ENCODE results near the gene SYNJ1. TPM values are rescaled to one million over a fixed set of nuclear protein-coding genes. Genes with fewer than 3 reads are reported as not detected.

The SYNJ1 gene
- total and polyA plus RNA-seq, 9 of the 15 experiments (the other 6 are each of a cell fraction or from before 2014, with no cell fraction given), result 2.4 to 10.6 (median 5.6) TPM

DNA sequence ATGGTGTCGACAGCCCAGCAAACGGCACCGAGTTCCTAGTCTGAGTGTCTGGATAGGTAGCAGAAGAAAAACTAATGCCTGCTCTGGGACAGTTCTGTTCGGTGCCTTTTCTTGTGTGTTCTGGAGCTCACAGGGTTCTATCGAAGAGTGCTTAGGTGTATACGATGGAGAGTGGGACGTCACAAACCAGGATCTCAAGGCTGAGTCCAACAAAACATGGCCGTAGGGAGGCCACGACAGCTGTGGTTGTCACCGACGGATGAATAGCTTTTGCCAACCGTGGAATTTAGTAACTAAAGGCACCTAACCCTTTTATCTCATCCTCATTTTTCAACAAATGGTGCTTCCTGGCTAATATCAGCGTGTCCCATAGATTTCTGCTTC lies 635 bp upstream of the SYNJ1 start (continued):
- TF ChIP-seq BCLAF1 (IDR thresholded peaks at IDR 0.05; ENCODE audit: borderline replicate concordance in 1 of 2, control insufficient read depth in 1 of 2, low read depth in 2 of 2, low read length in 1 of 2) (no peak), ARHGAP35 (IDR thresholded peaks at IDR 0.05; ENCODE audit: partially characterized antibody) (no peak), CBFA2T3 (IDR thresholded peaks at IDR 0.05) (no peak), RBM15 (IDR thresholded peaks at IDR 0.05; ENCODE audit: insufficient read depth, low read length) (no peak), POLR2B (IDR thresholded peaks at IDR 0.05; ENCODE audit: low read depth, partially characterized antibody) (no peak), USF1 (CRISPR knock-in tag; IDR thresholded peaks at IDR 0.05) (no peak), PHF21A (IDR thresholded peaks at IDR 0.05; ENCODE audit: borderline replicate concordance, low read depth) (no peak), CBFA2T2 (conservative IDR thresholded peaks at IDR 0.05) (no peak)
- TF ChIP-seq, protein P1, sequence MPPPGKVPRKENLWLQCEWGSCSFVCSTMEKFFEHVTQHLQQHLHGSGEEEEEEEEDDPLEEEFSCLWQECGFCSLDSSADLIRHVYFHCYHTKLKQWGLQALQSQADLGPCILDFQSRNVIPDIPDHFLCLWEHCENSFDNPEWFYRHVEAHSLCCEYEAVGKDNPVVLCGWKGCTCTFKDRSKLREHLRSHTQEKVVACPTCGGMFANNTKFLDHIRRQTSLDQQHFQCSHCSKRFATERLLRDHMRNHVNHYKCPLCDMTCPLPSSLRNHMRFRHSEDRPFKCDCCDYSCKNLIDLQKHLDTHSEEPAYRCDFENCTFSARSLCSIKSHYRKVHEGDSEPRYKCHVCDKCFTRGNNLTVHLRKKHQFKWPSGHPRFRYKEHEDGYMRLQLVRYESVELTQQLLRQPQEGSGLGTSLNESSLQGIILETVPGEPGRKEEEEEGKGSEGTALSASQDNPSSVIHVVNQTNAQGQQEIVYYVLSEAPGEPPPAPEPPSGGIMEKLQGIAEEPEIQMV (tag; conservative IDR thresholded peaks at IDR 0.05; ENCODE audit: low read depth), result no peak
- TF ChIP-seq, protein P2, sequence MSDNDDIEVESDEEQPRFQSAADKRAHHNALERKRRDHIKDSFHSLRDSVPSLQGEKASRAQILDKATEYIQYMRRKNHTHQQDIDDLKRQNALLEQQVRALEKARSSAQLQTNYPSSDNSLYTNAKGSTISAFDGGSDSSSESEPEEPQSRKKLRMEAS (CRISPR knock-in tag; IDR thresholded peaks at IDR 0.05), result no peak
- TF ChIP-seq, protein P3, sequence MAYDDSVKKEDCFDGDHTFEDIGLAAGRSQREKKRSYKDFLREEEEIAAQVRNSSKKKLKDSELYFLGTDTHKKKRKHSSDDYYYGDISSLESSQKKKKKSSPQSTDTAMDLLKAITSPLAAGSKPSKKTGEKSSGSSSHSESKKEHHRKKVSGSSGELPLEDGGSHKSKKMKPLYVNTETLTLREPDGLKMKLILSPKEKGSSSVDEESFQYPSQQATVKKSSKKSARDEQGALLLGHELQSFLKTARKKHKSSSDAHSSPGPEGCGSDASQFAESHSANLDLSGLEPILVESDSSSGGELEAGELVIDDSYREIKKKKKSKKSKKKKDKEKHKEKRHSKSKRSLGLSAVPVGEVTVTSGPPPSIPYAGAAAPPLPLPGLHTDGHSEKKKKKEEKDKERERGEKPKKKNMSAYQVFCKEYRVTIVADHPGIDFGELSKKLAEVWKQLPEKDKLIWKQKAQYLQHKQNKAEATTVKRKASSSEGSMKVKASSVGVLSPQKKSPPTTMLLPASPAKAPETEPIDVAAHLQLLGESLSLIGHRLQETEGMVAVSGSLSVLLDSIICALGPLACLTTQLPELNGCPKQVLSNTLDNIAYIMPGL (CRISPR knock-in tag; IDR thresholded peaks at IDR 0.05), result no peak
- TF ChIP-seq, protein P4, sequence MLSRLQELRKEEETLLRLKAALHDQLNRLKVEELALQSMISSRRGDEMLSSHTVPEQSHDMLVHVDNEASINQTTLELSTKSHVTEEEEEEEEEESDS (CRISPR knock-in tag; IDR thresholded peaks at IDR 0.05), result no peak
- TF ChIP-seq, protein P5, sequence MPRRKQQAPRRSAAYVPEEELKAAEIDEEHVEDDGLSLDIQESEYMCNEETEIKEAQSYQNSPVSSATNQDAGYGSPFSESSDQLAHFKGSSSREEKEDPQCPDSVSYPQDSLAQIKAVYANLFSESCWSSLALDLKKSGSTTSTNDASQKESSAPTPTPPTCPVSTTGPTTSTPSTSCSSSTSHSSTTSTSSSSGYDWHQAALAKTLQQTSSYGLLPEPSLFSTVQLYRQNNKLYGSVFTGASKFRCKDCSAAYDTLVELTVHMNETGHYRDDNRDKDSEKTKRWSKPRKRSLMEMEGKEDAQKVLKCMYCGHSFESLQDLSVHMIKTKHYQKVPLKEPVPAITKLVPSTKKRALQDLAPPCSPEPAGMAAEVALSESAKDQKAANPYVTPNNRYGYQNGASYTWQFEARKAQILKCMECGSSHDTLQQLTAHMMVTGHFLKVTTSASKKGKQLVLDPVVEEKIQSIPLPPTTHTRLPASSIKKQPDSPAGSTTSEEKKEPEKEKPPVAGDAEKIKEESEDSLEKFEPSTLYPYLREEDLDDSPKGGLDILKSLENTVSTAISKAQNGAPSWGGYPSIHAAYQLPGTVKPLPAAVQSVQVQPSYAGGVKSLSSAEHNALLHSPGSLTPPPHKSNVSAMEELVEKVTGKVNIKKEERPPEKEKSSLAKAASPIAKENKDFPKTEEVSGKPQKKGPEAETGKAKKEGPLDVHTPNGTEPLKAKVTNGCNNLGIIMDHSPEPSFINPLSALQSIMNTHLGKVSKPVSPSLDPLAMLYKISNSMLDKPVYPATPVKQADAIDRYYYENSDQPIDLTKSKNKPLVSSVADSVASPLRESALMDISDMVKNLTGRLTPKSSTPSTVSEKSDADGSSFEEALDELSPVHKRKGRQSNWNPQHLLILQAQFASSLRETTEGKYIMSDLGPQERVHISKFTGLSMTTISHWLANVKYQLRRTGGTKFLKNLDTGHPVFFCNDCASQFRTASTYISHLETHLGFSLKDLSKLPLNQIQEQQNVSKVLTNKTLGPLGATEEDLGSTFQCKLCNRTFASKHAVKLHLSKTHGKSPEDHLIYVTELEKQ (CRISPR knock-in tag; IDR thresholded peaks at IDR 0.05), result no peak

All from K562 (cell line).